B cell (primary cell): ENCODE measurements around the gene NUDT6.

ENCODE experiments used
- CTCF ChIP-seq: fragments of 200-600 bp; IDR thresholded peaks from one replicate; pipeline ENCODE4 v1.8.0; 2022; ENCODE audit warnings: antibody characterized with exemption, mild to moderate bottlenecking
- EZH2 ChIP-seq: IDR thresholded peaks from 2 replicates; pipeline ENCODE4 v1.6.1; 2012; ENCODE audit warnings: borderline replicate concordance, low read depth, mild to moderate bottlenecking, moderate library complexity, low read length; ENCODE audit not compliant: insufficient read depth, poor library complexity, severe bottlenecking

GRCh38 chr4:122858705-122859104, 63.7 kb downstream of the NUDT6 start:
- TF ChIP-seq CTCF (no peak), EZH2 (no peak)
